Activated naive CD8-positive, alpha-beta T cell treated with anti-CD3 and anti-CD28 coated beads, Interleukin-2, amount 50 U/mL, for 16 hours (primary cell): Measurements from ENCODE around the gene GSX1.
A peak's percentile ranks its signal among the peaks of the same experiment; 100 is the strongest.
"Not testable (repeated sequence)": the region's sequence is repeated elsewhere in the genome, so short reads cannot be mapped to it uniquely, and the experiment has no call there.

Experiments
- DNase-seq: peaks from one replicate; pipeline ENCODE4 v3.0.0-alpha.2; 2020; ENCODE audit warnings: low read depth, low spot score

The GSX1 gene

GRCh38 chr13:27794368-27794691 lies 2.0 kb downstream of the GSX1 start:
- no peak for DNase-seq

GRCh38 chr13:27794921-27795717 lies 2.8 kb downstream of the GSX1 start:
- DNase-seq, result no peak

GRCh38 chr13:27795718-27796019 lies 3.4 kb downstream of the GSX1 start:
- no peak for DNase-seq

DNA sequence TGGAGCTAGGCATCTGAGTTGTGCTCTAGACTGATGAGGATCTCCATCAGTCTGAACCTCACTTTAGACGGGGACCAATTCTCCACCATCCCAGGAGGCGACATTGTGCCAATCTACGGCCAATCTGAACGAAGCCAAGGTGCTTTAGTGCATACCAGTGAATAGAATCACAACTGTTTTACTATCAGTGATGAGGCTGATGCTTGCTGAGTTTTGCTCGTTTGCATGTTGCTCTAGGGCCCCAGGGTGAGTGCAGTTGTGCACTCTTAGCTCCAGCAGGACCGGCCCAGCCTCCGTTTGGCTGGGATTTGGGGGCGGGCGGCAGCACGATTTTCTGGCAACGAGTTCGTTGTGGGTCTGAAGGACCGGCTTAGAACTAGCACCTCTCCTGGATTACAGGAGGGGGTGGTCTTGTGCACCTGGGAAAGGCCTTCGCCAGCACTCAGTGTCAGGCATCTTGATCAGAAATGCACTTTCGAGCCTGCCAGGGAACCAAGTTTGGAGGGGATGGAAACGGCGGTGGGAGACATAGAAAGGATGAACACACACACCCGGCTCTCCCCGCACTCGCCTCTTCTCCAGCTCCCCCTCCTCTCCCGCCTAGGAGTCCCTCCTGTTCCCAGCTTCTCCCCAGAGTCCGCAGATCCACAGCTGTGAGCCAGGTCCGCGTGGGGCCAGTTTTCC lies 4.4 kb downstream of the GSX1 start:
- no peak for DNase-seq

DNA sequence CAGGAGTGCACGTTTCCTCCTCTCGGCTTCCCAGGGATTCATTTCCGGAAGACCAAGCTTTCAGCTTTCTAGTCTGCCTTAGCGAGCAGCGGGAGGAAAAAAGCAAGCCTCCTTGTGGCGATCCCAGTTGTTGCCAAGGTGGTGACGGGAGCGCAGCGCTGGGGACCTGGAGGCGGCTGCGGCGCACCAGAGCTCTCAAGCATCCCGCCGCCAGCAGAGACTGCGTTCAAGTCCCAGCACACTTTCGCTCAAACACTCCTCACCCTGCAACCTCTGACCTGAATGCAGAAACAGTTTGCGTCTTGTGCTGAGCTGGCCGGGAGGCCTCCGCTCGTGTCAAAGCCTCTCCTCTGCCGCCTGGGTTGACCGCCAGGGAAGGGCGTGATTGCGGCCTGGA lies 4.9 kb downstream of the GSX1 start:
- no peak for DNase-seq

DNA sequence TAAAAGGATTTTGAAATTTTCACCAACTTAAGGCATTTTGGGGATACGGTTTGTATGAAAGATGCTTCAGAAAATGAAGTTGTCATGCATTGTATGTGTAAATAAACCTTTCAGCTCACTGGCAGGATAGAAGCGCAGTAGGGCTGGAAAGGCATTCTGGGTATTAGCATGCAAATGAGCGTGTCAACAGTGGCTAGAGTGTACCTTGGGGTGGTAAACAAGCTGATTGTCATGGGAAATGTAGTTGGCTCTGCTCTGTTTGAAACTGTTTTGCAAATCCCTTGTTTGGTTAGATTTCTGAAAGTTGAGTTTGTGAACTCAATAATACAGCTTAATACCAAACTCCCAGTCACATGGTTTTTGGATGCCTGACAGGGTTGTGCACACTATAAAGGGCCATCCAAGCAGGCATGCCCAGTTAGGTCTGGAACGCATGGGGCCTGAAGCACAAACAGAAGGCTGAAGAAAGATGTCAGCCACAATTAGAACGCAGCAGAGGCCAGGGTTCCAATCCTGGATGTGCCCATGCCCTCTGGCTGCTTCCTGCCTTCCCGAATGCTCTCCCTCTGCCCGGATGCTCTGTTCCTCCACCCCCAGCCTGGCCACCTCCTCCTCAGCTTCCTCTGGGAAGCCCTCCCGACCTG lies 14.6 kb downstream of the GSX1 start:
- no peak for DNase-seq

GRCh38 chr13:27808851-27809550 lies 16.7 kb downstream of the GSX1 start:
- no peak for DNase-seq

GRCh38 chr13:27810009-27810408 lies 17.7 kb downstream of the GSX1 start:
- DNase-seq, result no peak

- DNase-seq, result no peak
Observed at GRCh38 chr13:27810461-27810860, 18.2 kb downstream of the GSX1 start.

- DNase-seq, result no peak
Observed at GRCh38 chr13:27813826-27814225, 21.5 kb downstream of the GSX1 start.

DNA sequence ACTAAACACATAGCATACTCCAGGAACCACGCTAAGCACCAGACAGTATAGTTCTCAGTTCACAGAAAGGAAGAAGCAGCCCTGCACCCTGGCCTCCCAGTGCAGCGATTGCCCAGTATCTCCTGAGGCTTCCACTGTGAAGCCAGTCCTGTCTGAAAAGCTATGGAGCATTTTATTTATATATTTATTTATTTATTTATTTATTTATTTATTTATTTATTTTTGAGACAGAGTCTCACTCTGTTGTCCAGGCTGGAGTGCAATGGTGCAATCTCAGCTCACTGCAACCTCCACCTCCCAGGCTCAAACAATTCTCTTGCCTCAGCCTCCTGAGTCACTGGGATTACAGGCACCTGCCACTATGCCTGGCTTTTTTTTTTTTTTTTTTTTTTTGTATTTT lies 25.5 kb downstream of the GSX1 start:
- DNase-seq, result not testable (repeated sequence)

- no peak for DNase-seq
Observed at GRCh38 chr13:27820524-27821482, 28.5 kb downstream of the GSX1 start.

GRCh38 chr13:27821566-27821965 lies 29.3 kb downstream of the GSX1 start:
- DNase-seq, result no peak

- DNase-seq, result no peak
Observed at GRCh38 chr13:27822258-27822872, 30.1 kb downstream of the GSX1 start.

- no peak for DNase-seq
Observed at GRCh38 chr13:27822873-27823311, 30.6 kb downstream of the GSX1 start.

GRCh38 chr13:27824121-27824520 lies 31.8 kb downstream of the GSX1 start:
- DNase-seq, result no peak

GRCh38 chr13:27825072-27825471 lies 32.8 kb downstream of the GSX1 start:
- no peak for DNase-seq

DNA sequence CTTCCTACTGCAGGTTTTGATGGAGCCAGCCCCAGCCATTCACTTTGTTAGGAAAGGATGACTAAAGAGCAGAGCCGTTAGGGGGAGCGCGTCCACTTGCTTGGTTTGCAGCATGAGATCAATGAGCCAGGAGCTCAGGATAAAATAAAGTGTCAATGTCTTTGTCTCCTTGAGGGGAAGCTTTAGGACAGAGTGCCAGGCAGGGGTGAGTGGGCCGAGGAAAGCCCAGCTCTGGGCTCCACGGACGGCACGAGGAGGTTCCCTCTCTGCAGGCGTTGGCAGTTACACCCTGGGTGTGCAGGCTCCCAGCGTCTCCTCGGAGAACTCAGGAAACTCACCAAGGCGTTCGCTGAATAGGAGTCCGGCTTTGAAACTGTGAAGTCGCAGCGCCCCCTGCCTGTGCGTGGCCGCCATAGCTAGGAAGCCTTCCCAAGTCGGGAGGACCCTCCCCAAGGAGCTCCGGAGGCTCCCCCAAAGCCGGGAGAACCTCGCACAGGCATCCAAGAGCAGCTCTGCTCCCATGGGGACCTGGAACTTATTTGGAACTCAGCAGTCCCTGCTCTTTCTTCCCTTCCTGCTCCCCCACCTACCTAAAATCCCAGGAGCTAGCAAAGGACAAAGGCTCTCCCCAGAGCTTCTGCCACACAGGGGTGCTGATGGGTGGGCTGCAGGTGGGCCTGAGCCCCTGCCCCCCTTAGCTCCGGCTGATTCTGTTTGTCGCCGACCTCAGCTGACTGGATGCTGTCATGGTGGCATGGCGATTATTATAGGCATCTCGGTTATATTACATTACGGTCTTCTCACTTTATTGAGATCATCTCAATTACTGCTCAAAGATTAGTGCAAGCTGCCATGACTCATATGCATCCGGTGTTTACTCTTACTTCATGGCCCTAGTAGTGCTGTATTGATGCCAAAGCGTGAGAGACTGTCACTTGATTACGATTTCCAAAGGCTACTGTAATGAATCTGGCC lies 34.4 kb downstream of the GSX1 start:
- peak; percentile 24 for DNase-seq

DNA sequence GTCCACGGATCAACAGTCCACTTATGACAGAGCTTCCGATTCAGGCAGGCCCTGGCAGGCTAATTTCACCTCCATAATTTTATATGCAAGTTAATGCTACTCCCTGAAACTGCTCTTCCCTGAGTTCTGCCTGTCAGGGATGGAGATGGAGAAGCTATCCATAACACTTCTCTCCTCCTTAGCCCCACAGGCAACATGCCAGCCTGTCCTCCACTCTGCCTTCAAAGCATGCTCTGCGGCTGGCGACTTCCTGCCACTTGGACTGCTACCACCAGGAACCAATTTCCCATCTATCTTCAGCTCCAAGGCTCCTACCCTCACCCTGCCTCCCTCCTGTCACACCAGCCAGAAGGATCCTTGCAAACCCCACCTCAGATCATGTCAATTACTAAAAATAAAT lies 35.4 kb downstream of the GSX1 start:
- DNase-seq, result no peak

DNA sequence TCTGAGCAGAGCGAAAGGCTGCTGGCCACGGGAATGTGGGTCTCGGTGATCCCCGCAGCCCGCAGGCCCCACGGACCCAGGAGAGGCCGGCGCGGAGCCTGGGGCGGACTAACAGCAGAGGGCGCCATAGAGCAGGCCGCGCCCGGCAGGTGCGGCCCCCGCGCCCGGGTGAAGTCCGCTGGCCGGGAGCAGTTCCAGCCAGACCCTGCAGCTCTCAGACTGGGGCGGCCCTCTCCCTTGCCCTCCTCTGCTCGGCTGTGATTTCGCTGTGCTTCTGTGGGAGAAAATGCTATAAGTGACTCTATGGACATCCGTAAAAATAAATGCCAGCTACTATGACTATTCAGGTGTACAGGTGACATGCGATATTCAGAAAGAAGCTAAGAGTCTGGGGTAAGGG lies 37.7 kb downstream of the GSX1 start:
- peak; percentile 6 for DNase-seq
